Dedifferentiated amniotic fluid mesenchymal stem cell (primary cell): Measurements from ENCODE around the gene ST8SIA2.
"Not testable (repeated sequence)": the region's sequence is repeated elsewhere in the genome, so short reads cannot be mapped to it uniquely, and the experiment has no call there.

Experiments
- DNase-seq: peaks from one replicate; pipeline ENCODE4 v3.0.0-alpha.2; 2016; ENCODE audit errors: extremely low spot score

Gene ST8SIA2

DNA sequence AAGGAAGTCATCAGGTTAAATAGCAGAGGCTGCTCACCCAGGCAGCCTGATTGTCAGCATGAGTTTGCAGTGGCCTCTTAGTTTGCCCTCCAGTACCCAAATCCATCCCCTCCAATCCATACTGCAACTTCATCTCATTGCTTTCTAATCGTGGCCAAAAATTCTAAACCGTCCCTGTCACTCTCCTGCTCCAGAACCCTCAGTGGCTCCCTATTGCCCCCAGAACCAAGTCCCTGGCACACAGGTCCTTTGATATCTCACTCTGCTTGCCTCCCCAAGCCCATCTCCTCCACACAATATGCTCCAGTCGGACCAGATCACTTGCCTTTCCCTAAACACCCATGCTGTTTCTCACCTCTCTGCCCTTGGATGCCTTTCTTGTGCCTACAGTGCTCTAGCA is 49.7 kb downstream of the ST8SIA2 start:
- DNase-seq: no peak

DNA sequence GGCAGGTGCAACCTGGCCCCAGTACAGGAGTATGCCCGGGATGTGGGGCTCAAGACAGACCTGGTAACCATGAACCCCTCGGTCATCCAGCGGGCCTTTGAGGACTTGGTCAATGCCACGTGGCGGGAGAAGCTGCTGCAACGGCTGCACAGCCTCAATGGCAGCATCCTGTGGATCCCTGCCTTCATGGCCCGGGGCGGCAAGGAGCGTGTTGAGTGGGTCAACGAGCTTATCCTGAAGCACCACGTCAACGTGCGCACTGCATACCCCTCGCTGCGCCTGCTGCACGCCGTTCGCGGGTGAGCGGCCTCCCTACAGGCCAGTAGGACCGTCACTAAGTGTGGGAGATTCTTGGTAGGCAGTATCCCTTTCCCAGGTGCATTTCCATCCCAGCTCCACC is 51.0 kb downstream of the ST8SIA2 start:
- no peak for DNase-seq

DNA sequence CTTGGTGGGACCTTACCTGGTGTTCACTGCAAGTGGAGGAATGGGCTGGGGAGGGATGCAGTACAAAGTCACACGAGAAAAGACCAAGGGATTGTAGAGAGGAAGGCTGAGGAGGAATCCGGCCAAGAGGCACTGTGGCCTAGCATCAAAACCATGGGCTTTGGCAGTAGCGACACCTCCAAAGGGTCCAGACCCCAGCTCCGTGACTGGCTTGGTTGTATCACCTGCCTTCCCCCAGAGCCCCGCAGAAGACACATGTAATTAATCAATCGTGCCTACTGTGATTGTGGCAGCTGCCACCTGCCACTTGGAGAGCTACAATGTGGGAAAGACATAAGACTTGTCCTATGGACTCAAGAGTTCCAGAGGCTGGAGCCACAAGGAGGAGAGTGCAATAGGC is 54.7 kb downstream of the ST8SIA2 start:
- DNase-seq: no peak

DNA sequence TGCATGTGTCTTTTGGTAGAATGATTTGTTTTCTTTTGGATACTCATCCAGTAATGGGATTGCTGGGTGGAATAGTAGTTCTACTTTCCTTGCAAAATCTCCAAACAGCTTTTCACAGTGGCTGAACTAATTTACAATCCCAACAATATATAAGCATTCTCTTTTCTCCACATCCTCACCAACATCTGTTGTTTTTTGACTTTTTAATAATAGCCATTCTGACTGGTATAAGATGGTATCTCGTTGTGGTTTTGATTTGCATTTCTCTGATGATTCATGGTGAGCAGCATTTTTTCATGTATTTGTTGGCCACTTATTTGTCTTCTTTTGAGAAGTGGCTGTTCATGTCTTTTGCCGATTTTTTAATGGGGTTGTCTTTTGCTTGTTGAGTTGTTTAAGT is 55.8 kb downstream of the ST8SIA2 start:
- DNase-seq: no peak

DNA sequence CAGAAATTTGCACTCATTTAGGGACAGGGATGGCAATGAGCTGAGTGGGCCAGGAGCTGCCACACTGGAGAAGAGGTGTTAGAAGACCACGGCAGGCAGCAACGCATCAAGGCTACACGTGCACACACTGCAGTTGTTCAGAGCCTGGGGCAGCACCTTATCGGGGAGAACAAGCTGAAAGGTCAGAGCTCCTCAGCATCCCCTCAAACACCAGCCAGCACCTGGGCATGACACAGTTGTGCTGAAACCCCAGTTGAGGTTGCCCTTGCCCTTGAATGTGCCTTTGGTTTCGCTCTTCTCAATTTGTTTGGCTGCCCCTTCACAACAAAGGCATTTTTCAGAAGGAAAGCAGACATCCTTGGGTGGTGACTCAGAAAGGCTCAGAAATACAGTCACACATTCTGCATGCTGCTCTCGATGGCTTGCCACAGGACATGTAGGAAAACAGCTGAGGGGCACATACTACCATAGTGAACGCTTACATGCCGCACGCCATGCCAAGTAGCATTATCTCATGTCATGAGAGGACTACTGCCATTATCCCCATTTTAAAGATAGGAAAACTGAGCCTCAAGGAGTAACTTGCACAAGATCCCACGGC is 57.6 kb downstream of the ST8SIA2 start:
- DNase-seq: no peak

DNA sequence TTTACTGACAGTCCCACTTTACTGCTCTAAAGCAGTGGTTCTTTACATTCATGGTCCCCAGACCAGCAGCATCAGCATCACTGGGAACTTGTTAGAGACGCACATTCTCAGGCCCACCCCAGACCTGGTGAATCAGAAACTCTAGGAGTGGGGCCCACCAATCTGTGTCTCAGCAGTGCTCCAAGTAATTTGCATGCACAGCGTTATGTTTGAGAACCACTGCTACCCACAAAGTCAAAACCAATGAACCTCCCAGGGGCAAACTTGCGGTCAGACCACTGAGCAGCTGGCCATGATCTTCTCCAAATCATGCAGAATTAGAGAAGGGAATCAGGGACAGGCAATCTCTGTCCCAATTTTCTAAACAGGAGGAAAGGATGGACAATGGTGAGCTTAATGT is 58.5 kb downstream of the ST8SIA2 start:
- DNase-seq: no peak

DNA sequence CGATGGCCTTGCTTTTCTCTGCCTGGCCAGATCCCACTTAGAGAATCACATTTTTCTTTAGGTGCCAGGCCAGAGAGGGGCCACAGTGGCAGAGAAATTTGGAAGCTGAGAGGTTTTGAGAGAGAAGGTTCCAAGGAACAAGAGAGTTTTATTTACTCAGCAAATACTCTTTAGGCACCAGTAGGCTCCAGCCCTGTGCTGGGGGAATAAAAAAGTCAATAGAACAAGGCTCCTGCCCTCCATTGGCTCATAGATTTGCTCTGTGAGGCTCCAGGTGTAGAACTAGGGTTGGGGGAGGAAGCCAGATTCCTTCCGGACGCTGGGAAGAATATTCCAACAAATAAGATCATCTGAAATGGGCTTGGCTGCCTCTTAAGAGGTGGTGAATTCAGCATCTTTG is 59.9 kb downstream of the ST8SIA2 start:
- DNase-seq: no peak

DNA sequence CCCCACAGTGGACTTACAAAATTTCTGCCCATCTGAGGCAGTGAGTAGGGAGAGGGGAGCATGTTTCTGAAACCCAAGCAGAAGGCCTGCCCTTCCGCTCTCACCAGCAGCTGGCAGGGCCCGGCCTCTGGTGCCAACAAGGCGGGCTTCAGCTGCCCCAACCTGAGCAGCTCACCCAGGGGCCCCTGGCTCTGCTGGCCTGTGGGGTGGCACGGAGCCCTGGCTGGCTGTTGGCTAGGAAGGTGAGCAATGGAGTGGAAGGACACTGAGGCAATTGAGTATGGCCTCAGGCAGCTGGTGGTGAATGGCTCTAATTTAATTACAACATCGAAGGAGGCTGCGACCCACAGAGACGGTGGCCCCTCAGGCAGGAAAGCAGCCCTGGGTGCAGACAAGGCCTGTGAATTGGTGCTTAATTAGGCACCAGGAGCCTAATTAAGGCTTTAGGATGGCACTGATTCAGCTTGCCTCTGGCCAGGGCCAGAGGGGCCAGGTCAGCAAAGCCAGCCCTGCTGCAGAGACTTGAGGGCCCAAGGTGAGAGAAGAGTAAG is 60.9 kb downstream of the ST8SIA2 start:
- DNase-seq: no peak

DNA sequence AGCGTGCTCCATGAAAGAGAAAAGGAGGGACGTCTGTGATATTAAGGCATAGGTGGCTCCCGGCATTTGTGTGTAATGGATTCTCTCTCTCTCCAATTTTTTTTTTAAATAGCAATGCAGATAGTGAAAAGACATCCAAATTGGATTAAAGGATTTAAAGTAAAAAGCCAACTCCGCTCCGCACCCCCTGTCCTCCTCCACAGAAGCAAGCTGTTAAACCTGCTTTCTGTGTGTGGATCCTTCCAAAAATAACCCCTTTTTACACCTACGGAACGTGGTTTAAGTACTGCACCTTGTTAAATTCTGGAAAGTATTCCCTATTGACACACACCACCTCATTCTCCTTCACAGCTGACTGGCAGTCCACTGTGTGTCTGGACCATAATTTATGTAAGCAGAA is 61.6 kb downstream of the ST8SIA2 start:
- no peak for DNase-seq

DNA sequence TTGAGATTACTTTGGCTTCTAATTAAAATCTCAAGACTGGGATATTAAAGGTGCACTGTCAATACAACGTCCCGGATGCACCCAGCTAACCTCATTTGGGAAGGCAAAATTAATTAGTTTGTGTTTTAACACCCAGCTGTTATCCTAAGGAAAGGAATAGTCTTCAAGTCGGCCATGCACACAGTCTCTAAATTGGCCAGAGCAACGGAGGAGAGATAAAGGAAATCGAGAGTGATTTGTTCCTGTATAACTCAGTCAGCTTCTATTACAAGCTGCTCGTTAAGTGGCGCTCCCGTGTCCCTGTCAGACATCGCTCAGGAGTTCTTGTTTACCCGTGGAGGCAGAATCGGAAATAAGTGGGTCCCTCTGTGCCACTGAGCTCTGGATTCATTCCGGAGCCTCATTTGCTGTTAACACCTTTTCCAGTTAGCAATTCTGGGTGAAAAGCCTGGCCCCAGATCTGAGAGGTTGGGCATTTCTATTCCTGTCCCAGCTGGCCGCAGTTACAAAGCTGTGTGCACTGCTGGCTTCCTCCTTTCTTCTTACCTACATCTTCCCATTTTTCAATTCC is 63.9 kb downstream of the ST8SIA2 start:
- no peak for DNase-seq

DNA sequence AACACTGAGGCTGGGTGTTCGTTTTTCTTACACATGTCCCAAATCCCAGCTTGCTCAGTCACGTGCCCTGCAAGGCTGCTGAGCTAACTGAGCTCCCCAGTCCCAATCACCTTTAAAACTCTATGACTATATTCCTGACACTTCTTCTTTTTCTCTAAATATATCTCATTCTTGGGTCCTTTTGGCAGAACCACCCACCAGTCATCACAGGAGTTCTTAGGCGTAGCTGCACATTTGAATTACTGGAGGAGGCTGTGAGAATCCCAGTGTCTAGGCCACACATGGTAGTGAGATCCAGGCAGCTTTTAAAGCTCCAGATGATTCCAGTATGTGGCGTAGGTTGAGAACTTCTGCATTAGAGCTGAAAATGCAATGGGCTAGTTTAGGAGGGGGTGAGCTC is 66.3 kb downstream of the ST8SIA2 start:
- no peak for DNase-seq

DNA sequence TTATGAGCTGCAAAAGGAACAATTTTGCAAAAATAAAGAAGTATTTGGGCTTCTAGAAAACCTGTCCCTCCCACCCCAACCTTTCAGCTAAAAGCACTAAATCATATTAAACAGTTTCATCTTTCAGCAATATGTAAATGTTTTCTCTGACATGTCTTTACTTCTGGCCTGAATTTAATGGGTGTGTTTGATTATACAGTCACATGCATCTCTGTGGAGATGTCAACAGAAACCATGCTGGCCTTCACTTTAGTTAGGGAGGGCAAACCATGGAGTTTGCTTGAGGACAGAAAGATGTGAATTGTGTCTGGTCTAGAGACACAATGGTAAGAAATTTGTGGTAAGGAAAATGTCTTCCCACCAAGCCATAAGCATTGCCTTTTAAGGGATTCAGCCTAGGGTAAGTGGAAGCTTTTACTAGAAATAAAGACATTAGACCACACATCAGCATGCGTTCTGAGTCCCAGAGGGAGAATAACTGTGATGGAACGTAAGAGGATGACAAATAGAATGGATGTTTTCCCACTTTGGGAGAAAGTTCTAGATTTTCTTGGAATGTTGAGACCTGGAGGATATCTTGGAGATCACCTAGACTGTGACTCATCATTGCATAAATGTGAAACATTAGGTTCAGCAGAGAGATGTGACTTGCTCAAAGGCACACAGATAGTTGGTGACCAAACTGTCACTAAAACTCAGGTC is 68.9 kb downstream of the ST8SIA2 start:
- DNase-seq: no peak

DNA sequence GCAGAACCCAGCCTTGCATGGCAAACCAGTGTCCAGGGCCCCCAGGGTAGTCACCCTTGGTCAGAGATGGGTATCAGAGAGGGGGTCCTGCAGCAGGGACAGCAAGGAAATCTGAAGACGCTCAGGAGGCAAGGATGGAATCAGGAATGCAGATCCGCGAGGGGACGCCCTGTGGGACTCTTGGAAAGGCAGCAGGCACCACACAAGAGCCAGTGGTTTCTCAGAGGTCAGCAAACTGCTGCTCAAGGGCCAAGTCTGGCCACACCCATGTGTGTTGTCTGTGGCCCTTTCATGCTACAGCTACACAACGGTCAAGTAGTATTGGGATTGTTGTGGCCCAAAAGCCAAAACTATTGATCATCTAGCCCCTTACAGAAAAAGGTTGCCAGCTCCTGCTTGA is 69.7 kb downstream of the ST8SIA2 start:
- DNase-seq: no peak

DNA sequence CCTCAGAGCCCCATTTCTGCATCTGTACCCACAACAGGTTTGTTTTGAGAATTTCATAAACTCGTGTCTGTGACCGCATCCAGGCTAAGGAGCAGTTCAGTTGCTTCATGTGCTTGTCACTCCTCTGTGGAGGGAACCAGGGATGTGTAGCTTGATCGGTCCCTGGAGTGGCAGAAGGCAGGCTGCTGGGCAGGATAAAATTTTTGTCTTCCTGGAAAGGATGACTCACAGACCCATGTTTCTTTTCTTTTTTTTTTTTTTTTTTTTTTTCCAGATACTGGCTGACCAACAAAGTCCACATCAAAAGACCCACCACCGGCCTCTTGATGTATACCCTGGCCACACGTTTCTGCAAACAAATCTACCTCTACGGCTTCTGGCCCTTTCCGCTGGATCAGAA is 70.1 kb downstream of the ST8SIA2 start:
- DNase-seq: no peak

DNA sequence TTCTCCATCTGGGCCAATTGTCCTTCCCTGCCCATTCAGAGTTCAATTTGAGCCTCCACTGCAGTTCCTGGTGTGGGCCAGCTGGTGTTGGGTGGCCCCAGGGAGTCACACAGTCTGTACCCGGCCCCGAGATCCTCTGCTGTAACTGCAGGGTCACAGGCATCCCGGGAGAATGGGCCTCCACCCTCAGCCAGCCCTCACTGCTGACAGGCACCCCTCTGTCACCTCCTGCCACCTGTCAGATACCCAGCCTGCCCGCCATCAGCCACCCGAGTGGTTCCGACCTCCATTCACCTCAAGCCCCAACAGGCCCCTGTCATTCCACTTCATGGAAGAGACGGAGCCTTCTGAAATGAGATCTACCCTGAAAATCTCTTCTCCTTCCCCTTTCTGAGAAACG is 73.2 kb downstream of the ST8SIA2 start:
- DNase-seq: no peak

DNA sequence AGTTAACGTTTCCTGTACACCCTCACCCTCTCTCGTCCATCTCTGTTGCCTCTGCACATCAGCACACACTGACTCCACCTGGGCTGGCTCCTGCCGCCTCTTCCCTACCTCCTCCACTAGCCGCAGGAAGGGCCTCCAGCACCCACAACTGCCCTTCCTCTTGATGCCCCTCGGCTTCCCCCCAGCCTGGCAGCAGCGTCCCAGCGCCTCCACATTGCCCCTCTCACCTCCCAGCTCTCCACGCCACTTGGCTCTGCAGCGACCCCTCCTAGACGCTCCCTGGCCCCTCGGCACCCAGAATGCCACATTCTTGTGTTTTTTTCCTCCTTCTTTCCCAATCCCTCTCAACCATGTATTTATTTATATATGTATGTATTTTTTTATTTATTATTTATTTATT is 73.6 kb downstream of the ST8SIA2 start:
- DNase-seq: no peak

DNA sequence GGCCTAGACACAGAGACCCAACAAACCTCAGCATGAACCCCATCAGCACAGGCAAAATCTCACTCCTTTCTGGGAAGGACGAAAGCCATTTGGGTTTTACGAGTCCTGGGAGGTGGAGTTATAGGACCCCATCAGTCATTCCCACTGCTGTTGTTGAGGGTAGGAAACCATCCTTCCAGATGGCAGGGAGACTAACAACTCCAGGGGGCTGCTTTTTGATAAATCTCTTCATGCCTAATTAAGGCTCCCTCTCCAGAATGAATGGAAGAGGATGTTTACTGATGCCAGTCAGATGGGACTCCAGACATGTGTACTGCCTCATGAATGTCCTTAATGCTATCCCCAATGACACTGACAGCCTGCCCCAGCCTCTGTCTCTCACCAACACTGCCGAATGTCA is 75.3 kb downstream of the ST8SIA2 start:
- no peak for DNase-seq

DNA sequence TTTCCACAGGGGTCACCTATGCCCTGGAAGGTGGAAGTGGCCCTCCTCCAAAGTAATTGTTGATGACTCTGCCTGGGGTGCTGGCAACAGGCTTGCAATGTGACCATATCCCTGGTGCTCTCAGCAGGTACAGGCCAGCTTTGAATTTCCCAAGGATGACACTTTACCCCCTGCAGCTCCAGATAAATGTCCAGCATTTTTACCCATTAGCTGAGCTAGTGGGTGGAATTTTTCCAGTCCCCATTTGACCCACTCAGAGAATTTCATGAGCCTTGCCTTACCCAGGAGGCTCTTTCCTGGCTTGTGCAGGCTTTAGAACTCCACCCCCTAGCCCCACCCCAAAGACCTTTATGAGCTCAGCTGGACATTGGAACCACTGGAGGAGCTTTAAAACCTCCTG is 77.6 kb downstream of the ST8SIA2 start:
- no peak for DNase-seq

DNA sequence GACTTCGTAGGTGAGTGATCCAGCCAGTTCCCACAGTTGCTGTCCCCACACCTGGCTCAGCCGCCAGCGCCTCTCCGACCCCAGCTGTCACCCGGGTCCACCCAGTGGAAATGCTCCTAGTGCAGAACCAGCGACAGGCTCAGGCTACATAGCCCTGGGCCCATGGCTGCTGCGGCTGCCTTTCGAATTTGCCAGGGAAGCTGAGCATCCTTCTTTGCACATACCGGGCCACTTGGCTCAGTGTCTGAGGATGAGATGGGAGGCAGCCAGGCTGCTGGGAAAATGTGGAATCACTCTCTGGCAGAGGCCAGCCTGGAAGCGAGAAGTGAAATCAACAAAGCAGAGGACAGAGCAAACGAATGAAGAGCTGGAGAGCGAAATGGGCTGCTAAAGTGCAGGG is 80.1 kb downstream of the ST8SIA2 start:
- no peak for DNase-seq

DNA sequence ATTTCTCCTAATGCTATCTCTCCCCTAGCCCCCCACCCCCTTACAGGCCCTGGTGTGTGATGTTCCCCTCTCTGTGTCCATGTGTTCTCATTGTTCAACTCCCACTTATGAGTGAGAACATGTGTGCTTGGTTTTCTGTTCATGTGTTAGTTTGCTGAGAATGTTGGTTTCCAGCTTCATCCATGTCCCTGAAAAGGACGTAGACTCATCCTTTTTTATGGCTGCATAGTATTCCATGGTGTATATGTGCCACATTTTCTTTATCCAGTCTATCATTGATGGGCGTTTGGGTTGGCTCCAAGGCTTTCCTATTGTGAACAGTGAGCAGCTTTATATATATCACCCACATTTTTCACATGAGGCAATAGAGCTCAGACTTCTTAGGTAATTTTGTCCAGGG is 86.0 kb downstream of the ST8SIA2 start:
- DNase-seq: not testable (repeated sequence)

DNA sequence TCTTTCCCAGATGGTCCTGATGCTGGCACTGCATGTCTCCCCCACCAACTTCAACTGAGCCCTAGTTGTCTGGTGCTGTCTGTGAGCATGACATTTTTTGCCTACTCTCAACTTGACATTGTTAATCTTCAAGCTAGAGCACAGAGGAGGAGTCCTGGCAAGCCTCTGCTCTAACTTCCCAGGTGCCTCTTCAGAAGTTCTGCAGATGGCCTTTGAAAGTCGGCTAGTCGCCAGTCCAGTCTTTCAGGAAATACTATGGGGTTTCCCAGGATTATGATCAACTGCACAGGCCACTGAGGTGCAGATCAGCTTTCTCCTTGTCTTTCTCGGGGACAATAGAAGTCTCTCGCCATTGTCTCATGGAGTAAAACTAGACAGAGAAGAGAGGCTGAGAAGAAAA is 86.7 kb downstream of the ST8SIA2 start:
- no peak for DNase-seq

DNA sequence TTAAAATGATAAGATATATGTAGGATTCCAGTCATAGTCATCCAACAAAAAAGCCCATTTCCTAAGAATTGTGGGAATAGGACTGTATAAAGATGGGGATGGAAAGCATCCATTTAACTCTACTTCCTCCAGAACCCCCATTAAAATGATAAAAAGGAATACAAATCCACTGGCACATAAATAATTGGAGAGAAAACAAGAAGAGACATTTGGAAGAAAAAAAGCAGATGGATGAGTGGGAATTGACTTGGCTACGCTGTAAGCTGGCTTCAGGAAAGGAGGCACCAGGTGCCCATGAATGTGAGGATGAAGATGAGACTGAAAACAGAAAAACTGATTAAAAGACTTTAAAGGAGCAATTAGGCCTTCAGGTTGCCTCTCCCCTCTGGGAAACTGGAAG is 91.8 kb downstream of the ST8SIA2 start:
- DNase-seq: no peak

DNA sequence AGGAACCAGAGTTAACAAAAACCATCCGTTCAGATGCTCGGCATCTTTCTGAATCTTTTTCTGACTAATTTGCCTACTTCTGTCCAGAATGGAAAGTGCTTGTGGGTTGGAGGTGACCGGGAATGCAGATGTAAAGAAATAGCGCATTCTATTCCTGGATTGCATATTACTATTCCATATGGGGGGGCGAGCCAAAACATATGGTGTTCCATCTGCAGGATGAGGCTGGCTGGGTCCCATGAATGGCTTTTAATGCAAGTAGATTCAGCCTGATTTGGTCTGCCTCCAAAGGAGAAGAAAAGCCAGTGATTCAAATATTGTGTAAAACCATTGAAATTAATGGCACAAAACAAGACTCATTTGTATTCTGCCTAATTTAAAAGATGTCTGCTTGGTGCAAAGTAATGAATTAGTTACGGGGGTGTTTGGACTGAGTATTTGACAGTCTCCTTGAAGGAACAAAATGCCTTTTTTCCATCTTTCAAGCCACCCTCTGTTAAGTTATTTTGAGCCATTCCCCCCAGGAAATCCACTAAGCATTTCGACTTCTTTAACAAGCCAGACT is 99.0 kb downstream of the ST8SIA2 start:
- DNase-seq: no peak
